ENCODE results near the gene NKX1-1.

GRCh38 chr4:1419708-1420107 is 13.5 kb upstream of the NKX1-1 start:
- TF ChIP-seq CTCF (IDR thresholded peaks at IDR 0.05) (no peak), POLR2A (IDR thresholded peaks at IDR 0.05) (no peak)
